Prostate gland (tissue), 1 donor: ENCODE measurements around the gene JMJD8.

ENCODE experiments used
- POLR2A ChIP-seq: fragments of 450-650 bp; IDR thresholded peaks from one replicate; pipeline ENCODE4 v1.6.1; 2016; ENCODE audit warnings: antibody characterized with exemption, mild to moderate bottlenecking
- POLR2AphosphoS5 ChIP-seq: sonication (generic); formaldehyde crosslinking; IDR thresholded peaks from one replicate; pipeline ENCODE4 v1.6.1; 2017; ENCODE audit warnings: antibody characterized with exemption

DNA sequence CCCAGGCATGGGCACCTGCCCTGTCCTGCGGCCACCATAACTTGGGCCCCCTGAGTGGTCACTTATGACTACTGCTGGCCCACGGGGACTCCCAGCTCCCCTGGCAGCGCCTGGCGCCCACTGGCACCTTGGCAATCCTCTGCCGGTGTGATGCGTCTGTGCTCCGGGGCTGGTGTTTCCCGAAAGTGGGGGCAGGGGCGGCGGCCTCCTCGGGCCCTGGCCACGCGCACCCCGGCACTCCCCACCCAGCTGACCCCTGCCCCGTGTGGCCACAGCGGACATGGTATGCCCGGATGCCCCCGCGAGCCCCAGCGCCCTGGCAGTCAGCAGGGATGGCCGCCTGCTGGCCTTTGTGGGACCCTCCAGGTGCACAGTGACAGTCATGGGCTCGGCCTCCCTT lies 26.6 kb downstream of the JMJD8 start:
- TF ChIP-seq POLR2A, result no peak
- TF ChIP-seq POLR2AphosphoS5, result no peak
